ENCODE measurements around the gene NBPF1.
"Not testable (repeated sequence)": the region's sequence is repeated elsewhere in the genome, so short reads cannot be mapped to it uniquely, and the experiment has no call there.

The NBPF1 gene

GRCh38 chr1:16514107-16515055 is 99.0 kb downstream of the NBPF1 start, which contains the start of gene RNU1-1:
RNU1-1 (minus strand) TSS chr1:16514285.
- not testable (repeated sequence) for H3K4me2 ChIP-seq; H3K9ac ChIP-seq; H3K36me3 ChIP-seq (ENCODE audit: insufficient read depth); H3K79me2 ChIP-seq (ENCODE audit: insufficient read depth, low read depth); H2AFZ ChIP-seq (ENCODE audit: low read depth); H3K27ac ChIP-seq; H4K20me1 ChIP-seq (ENCODE audit: insufficient read depth); H3K27me3 ChIP-seq (ENCODE audit: insufficient read depth, low read depth); H3K4me3 ChIP-seq (IDR thresholded peaks at IDR 0.05; ENCODE audit: insufficient read depth, low read depth, low read length); H3K4me1 ChIP-seq (ENCODE audit: low read depth, poor library complexity, severe bottlenecking)

- H3K36me3 ChIP-seq (ENCODE audit: insufficient read depth); H3K4me3 ChIP-seq (IDR thresholded peaks at IDR 0.05; ENCODE audit: insufficient read depth, low read depth, low read length); H2AFZ ChIP-seq (ENCODE audit: low read depth); H3K79me2 ChIP-seq (ENCODE audit: insufficient read depth, low read depth); H3K9ac ChIP-seq; H3K27me3 ChIP-seq (ENCODE audit: insufficient read depth, low read depth); H3K27ac ChIP-seq; H3K4me2 ChIP-seq; H4K20me1 ChIP-seq (ENCODE audit: insufficient read depth); H3K4me1 ChIP-seq (ENCODE audit: low read depth, poor library complexity, severe bottlenecking): not testable (repeated sequence)
These were observed 99.8 kb downstream of the NBPF1 start for GRCh38 chr1:16513412-16514106.

- not testable (repeated sequence) for H4K20me1 ChIP-seq (ENCODE audit: insufficient read depth); H3K27me3 ChIP-seq (ENCODE audit: insufficient read depth, low read depth); H3K4me2 ChIP-seq; H3K27ac ChIP-seq; H2AFZ ChIP-seq (ENCODE audit: low read depth); H3K79me2 ChIP-seq (ENCODE audit: insufficient read depth, low read depth); H3K4me1 ChIP-seq (ENCODE audit: low read depth, poor library complexity, severe bottlenecking); H3K4me3 ChIP-seq (IDR thresholded peaks at IDR 0.05; ENCODE audit: insufficient read depth, low read depth, low read length); H3K36me3 ChIP-seq (ENCODE audit: insufficient read depth); H3K9ac ChIP-seq
These were observed 100.5 kb downstream of the NBPF1 start for GRCh38 chr1:16512624-16513411.
